HUES6 (cell line): ENCODE measurements around the gene CPPED1.

ENCODE experiments used
- H3K27ac ChIP-seq: 2 replicates; pipeline ENCODE4 v1.7.0; 2013; ENCODE audit warnings: low read depth, mild to moderate bottlenecking, low read length, inconsistent platforms
- H3K27me3 ChIP-seq: 2 replicates; pipeline ENCODE4 v1.6.1; 2013; ENCODE audit warnings: low read length; ENCODE audit not compliant: control insufficient read depth, insufficient read depth
- H3K36me3 ChIP-seq: 2 replicates; pipeline ENCODE4 v1.6.1; 2013; ENCODE audit warnings: low read length; ENCODE audit not compliant: control insufficient read depth, insufficient read depth
- H3K4me1 ChIP-seq: 2 replicates; pipeline ENCODE4 v1.6.1; 2013; ENCODE audit warnings: low read length; ENCODE audit not compliant: control insufficient read depth, insufficient read depth
- H3K4me3 ChIP-seq: 2 replicates; pipeline ENCODE4 v1.5.1; 2013; ENCODE audit warnings: low read depth, low read length
- H3K9ac ChIP-seq: one replicate; pipeline ENCODE4 v1.6.1; 2013; ENCODE audit warnings: mild to moderate bottlenecking, low read length
- H3K9me3 ChIP-seq: 2 replicates; pipeline ENCODE4 v1.6.1; 2013; ENCODE audit warnings: low read depth, low read length; ENCODE audit not compliant: control insufficient read depth, insufficient read depth

CPPED1 gene

GRCh38 chr16:12788758-12789157 is 14.9 kb downstream of the CPPED1 start:
- H3K27ac ChIP-seq = no peak overlapping the region
- H3K9ac ChIP-seq = no peak overlapping the region
- no peak overlapping the region for H3K4me3 ChIP-seq
- peaks cover 14% of the 10 kb centered on the region for H3K9me3 ChIP-seq
- H3K27me3 ChIP-seq = no peaks in the 10 kb centered on the region
- peaks cover 6% of the 10 kb centered on the region for H3K4me1 ChIP-seq
- H3K36me3 ChIP-seq = 0 out of 2 replicates have a peak, but pooled peaks cover 3% of the 10 kb centered on the region

DNA sequence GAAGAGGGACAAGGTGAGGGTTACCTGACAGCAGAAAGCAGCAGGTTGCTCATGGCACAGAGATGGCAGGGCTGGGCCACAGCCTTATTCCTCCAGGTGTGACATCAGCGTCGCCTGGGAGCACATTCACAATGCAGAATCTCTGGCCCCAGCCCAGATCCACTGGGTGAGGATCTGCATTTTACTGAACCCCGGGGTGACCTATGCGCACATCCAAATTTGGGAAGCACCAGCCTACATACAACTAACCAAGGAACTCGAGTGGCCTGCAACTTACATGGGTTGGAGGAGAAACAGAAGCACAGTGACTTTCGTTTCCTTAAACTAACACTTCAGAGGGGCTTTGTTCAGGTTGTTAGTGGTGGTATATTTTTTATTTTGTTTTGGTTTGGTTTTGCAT is 17.6 kb downstream of the CPPED1 start:
- H3K36me3 ChIP-seq = 0 out of 2 replicates have a peak, but pooled peaks cover 3% of the 10 kb centered on the region
- H3K9me3 ChIP-seq = peaks cover 14% of the 10 kb centered on the region
- H3K9ac ChIP-seq = no peak overlapping the region
- no peaks in the 10 kb centered on the region for H3K27me3 ChIP-seq
- no peak overlapping the region for H3K4me3 ChIP-seq
- no peaks in the 10 kb centered on the region for H3K4me1 ChIP-seq
- H3K27ac ChIP-seq = no peak overlapping the region

GRCh38 chr16:12784076-12784475 is 19.6 kb downstream of the CPPED1 start:
- Histone ChIP-seq H3K9me3 (peaks cover 14% of the 10 kb centered on the region), H3K4me1 (no peaks in the 10 kb centered on the region), H3K9ac (no peak overlapping the region), H3K4me3 (no peak overlapping the region), H3K27ac (no peak overlapping the region), H3K36me3 (peaks cover 3% of the 10 kb centered on the region; the same call in 1 of the 2 replicates), H3K27me3 (no peaks in the 10 kb centered on the region)

GRCh38 chr16:12781777-12782176 is 21.9 kb downstream of the CPPED1 start:
- Histone ChIP-seq H3K4me1 (no peaks in the 10 kb centered on the region), H3K9ac (no peak overlapping the region), H3K4me3 (no peak overlapping the region), H3K27me3 (no peaks in the 10 kb centered on the region), H3K27ac (no peak overlapping the region), H3K9me3 (peaks cover 9% of the 10 kb centered on the region), H3K36me3 (peaks cover 4% of the 10 kb centered on the region; the same call in 1 of the 2 replicates)

GRCh38 chr16:12780467-12780866 is 23.2 kb downstream of the CPPED1 start:
- H3K36me3 ChIP-seq = peaks cover 4% of the 10 kb centered on the region; the same call in 1 of the 2 replicates
- H3K4me3 ChIP-seq = no peak overlapping the region
- no peak overlapping the region for H3K9ac ChIP-seq
- H3K27ac ChIP-seq = no peak overlapping the region
- H3K27me3 ChIP-seq = no peaks in the 10 kb centered on the region
- no peaks in the 10 kb centered on the region for H3K4me1 ChIP-seq
- H3K9me3 ChIP-seq = peaks cover 9% of the 10 kb centered on the region

- H3K4me3 ChIP-seq = no peak overlapping the region
- H3K36me3 ChIP-seq = peaks cover 4% of the 10 kb centered on the region; the same call in 1 of the 2 replicates
- no peaks in the 10 kb centered on the region for H3K4me1 ChIP-seq
- H3K27ac ChIP-seq = no peak overlapping the region
- no peak overlapping the region for H3K9ac ChIP-seq
- 0 out of 2 replicates have a peak, but pooled peaks cover 3% of the 10 kb centered on the region for H3K9me3 ChIP-seq
- no peaks in the 10 kb centered on the region for H3K27me3 ChIP-seq
Measured at GRCh38 chr16:12778726-12779125, 25.0 kb downstream of the CPPED1 start.

- peaks cover 4% of the 10 kb centered on the region; the same call in 1 of the 2 replicates for H3K36me3 ChIP-seq
- 0 out of 2 replicates have a peak, but pooled peaks cover 3% of the 10 kb centered on the region for H3K9me3 ChIP-seq
- H3K27ac ChIP-seq = no peak overlapping the region
Measured at GRCh38 chr16:12775656-12776236, 27.9 kb downstream of the CPPED1 start.

GRCh38 chr16:12773221-12773620 is 30.5 kb downstream of the CPPED1 start:
- Histone ChIP-seq H3K9me3 (0 out of 2 replicates have a peak, but pooled peaks cover 3% of the 10 kb centered on the region), H3K4me1 (no peaks in the 10 kb centered on the region), H3K27me3 (no peaks in the 10 kb centered on the region), H3K27ac (no peak overlapping the region), H3K9ac (no peak overlapping the region), H3K36me3 (0 out of 2 replicates have a peak, but pooled peaks cover 4% of the 10 kb centered on the region), H3K4me3 (no peak overlapping the region)

More at GRCh38 chr16:12775656-12776236, 27.9 kb downstream of the CPPED1 start:
- H3K4me3 ChIP-seq = no peak overlapping the region
- no peaks in the 10 kb centered on the region for H3K4me1 ChIP-seq
- no peak overlapping the region for H3K9ac ChIP-seq
- no peaks in the 10 kb centered on the region for H3K27me3 ChIP-seq

DNA sequence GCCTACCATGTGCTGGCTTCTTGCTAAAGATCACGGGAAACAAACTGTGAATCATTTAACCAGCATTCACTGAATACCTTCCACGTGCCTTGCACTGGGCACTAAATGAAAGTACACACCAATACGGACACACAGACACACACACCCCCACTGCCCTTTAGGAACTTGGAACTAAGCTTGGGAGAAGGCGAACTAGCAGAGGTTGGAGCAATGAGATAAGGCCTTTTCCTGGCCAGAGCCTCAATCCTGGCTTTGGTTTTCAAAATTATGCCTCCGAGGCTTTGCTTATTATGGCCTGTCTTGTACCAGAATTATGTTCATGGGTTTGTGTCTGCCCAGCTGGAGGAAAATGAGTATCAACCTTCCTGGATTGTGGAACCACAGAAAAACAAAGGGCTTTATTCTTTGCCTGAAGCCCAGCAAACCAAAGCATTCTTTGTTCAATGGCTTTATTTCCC is 32.3 kb downstream of the CPPED1 start:
- no peaks in the 10 kb centered on the region for H3K36me3 ChIP-seq
- no peaks in the 10 kb centered on the region for H3K4me1 ChIP-seq
- no peak overlapping the region for H3K27ac ChIP-seq
- no peak overlapping the region for H3K4me3 ChIP-seq
- no peaks in the 10 kb centered on the region for H3K9me3 ChIP-seq
- no peak overlapping the region for H3K9ac ChIP-seq
- no peaks in the 10 kb centered on the region for H3K27me3 ChIP-seq

GRCh38 chr16:12769525-12769924 is 34.2 kb downstream of the CPPED1 start:
- H3K4me3 ChIP-seq = no peak overlapping the region
- no peaks in the 10 kb centered on the region for H3K27me3 ChIP-seq
- H3K4me1 ChIP-seq = no peaks in the 10 kb centered on the region
- H3K9me3 ChIP-seq = no peaks in the 10 kb centered on the region
- no peak overlapping the region for H3K9ac ChIP-seq
- no peak overlapping the region for H3K27ac ChIP-seq
- no peaks in the 10 kb centered on the region for H3K36me3 ChIP-seq

DNA sequence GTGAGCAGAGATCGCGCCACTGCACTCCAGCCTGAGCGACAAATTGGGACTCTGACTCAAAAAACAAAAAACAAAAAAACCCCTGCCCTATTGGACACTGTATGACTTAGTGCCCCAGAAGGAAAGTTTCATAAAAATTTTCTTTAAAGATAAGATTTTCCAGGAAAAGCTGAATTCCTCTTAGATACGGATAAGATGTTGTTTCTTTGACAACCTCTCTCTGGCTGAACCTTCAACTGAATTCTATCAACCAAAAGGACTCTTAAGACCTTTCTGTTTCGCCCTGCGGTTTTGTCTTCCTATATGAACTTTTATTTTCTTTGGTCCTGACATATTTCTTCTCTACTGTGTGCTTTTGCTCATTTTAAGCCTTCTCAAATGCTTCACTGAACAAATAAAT is 35.8 kb downstream of the CPPED1 start:
- Histone ChIP-seq H3K4me3 (no peak overlapping the region), H3K27ac (no peak overlapping the region), H3K36me3 (no peaks in the 10 kb centered on the region), H3K27me3 (no peaks in the 10 kb centered on the region), H3K9ac (no peak overlapping the region), H3K9me3 (no peaks in the 10 kb centered on the region), H3K4me1 (no peaks in the 10 kb centered on the region)
